WERI-Rb-1 (cell line): ENCODE results near the gene TNNC2.

Source experiments
- DNase-seq: peaks from one replicate; pipeline ENCODE4 v3.0.0-alpha.2; 2020
- H3K27ac ChIP-seq: fragments of 250-450 bp; sonication (Bioruptor Pico); 2 replicates; pipeline ENCODE4 v1.5.1; 2020; ENCODE audit warnings: mild to moderate bottlenecking, moderate library complexity
- H3K27me3 ChIP-seq: fragments of 250-450 bp; sonication (Bioruptor Pico); 2 replicates; pipeline ENCODE4 v1.5.1; 2021; ENCODE audit warnings: mild to moderate bottlenecking, low read depth, moderate library complexity; ENCODE audit not compliant: insufficient read depth, severe bottlenecking
- H3K36me3 ChIP-seq: fragments of 250-450 bp; sonication (Bioruptor Pico); 2 replicates; pipeline ENCODE4 v1.5.1; 2020; ENCODE audit warnings: mild to moderate bottlenecking, moderate library complexity
- H3K4me3 ChIP-seq: 2 replicates; pipeline ENCODE4 v1.5.1; 2011; ENCODE audit warnings: low read depth, mild to moderate bottlenecking, control low read depth, low read length
- H3K9me3 ChIP-seq: fragments of 250-450 bp; sonication (Bioruptor Pico); 2 replicates; pipeline ENCODE4 v1.5.1; 2021; ENCODE audit warnings: mild to moderate bottlenecking, moderate library complexity; ENCODE audit not compliant: severe bottlenecking
- CTCF ChIP-seq: IDR thresholded peaks from 2 replicates; pipeline ENCODE4 v1.5.1; 2011; ENCODE audit warnings: low read depth, mild to moderate bottlenecking, control low read depth, inconsistent platforms, low read length

Gene TNNC2

GRCh38 chr20:45843506-45843905 is 16.4 kb upstream of the TNNC2 start:
- no peak for DNase-seq
- no peaks in the 10 kb centered on the region for H3K27me3 ChIP-seq
- peaks cover 34% of the 10 kb centered on the region for H3K36me3 ChIP-seq
- H3K27ac ChIP-seq: no peak overlapping the region
- H3K4me3 ChIP-seq: no peak overlapping the region
- H3K9me3 ChIP-seq: no peaks in the 10 kb centered on the region
- no peak for TF ChIP-seq CTCF

GRCh38 chr20:45842169-45842812 is 15.2 kb upstream of the TNNC2 start:
- H3K4me3 ChIP-seq: no peak overlapping the region
- H3K9me3 ChIP-seq: no peaks in the 10 kb centered on the region
- no peak for DNase-seq
- H3K27me3 ChIP-seq: no peaks in the 10 kb centered on the region
- TF ChIP-seq CTCF: no peak
- no peak overlapping the region for H3K27ac ChIP-seq
- peaks cover 34% of the 10 kb centered on the region for H3K36me3 ChIP-seq

DNA sequence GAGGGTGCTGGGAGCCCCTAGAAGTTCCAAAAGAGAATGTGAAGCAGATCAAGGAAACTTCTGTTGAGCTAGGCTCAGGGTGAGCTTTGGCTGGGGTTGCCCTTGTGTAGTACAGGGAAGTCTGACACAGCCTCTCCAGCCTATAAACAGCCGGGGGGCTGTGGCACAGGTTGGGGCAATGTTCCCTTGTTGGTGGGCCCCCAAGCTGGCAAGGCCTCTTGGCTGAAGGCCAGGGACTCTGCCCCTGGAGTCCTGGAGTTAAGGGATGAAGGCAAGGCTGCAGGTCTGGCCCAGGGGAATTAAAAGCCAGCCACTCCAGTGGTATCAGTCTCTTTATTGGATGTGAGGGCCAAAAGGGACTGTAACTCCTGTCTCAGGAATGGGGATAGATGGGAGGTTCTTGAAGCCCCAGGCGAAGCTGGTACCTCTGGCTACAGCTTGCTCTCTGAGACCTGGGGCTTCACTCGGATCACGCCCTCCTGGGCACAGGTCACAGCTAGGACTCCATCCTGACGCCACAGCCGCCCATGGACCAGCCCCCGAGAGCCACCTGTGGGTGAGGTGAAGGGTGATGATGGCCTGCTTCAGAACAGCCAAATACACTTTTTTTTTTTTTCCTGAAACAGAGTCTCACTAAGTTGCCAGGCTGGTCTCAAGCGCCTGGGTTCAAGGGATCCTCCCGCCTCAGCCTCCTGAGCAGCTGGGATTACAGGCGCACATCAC is 14.5 kb upstream of the TNNC2 start:
- H3K36me3 ChIP-seq: peaks cover 34% of the 10 kb centered on the region

GRCh38 chr20:45840700-45841198 is 13.6 kb upstream of the TNNC2 start:
- Histone ChIP-seq H3K4me3 (no peak overlapping the region), H3K27ac (no peak overlapping the region), H3K27me3 (no peaks in the 10 kb centered on the region), H3K36me3 (peaks cover 29% of the 10 kb centered on the region), H3K9me3 (no peaks in the 10 kb centered on the region)
- TF ChIP-seq CTCF: no peak
- DNase-seq: no peak

More for the DNA sequence above, 14.5 kb upstream of the TNNC2 start:
- no peaks in the 10 kb centered on the region for H3K27me3 ChIP-seq
- no peak for TF ChIP-seq CTCF
- no peak overlapping the region for H3K27ac ChIP-seq
- no peaks in the 10 kb centered on the region for H3K9me3 ChIP-seq
- no peak for DNase-seq
- H3K4me3 ChIP-seq: no peak overlapping the region

DNA sequence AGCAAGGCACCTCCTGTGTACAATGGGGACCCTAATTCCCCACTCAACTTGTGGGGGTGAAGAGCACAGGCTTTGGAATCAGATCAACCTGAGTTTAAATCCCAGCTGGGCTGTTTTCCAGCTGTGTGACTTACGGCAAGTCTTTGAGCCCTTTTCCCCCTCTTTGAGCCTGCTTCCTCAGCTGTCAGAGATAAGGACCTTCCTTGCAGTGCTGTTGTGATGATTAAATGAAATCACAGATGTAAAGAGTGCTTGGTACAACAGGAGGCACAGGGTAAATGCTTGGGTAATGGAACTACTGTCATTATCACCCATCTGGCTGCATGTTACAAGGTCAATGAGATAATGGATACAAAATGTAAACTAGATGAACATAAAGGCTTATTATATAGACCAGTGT is 9.7 kb upstream of the TNNC2 start:
- TF ChIP-seq CTCF: no peak
- H3K27me3 ChIP-seq: no peaks in the 10 kb centered on the region
- DNase-seq: no peak
- no peak overlapping the region for H3K27ac ChIP-seq
- no peak overlapping the region for H3K4me3 ChIP-seq
- H3K9me3 ChIP-seq: no peaks in the 10 kb centered on the region
- peaks cover 16% of the 10 kb centered on the region; the same call in 1 of the 2 replicates for H3K36me3 ChIP-seq
